ENCODE measurements around the gene IRX6. TPM values are rescaled to one million over a fixed set of nuclear protein-coding genes. Genes with fewer than 3 reads are reported as not detected.

Gene IRX6
- total RNA-seq (2022) (not detected in 2 replicates), Bru-seq, nascent RNA (not detected), BruChase-seq, experiment 1, labeled RNA remaining after a 2-hour chase (not detected), BruChase-seq, experiment 2, labeled RNA remaining after a 6-hour chase (not detected)
- long read RNA-seq = 0 reads

DNA sequence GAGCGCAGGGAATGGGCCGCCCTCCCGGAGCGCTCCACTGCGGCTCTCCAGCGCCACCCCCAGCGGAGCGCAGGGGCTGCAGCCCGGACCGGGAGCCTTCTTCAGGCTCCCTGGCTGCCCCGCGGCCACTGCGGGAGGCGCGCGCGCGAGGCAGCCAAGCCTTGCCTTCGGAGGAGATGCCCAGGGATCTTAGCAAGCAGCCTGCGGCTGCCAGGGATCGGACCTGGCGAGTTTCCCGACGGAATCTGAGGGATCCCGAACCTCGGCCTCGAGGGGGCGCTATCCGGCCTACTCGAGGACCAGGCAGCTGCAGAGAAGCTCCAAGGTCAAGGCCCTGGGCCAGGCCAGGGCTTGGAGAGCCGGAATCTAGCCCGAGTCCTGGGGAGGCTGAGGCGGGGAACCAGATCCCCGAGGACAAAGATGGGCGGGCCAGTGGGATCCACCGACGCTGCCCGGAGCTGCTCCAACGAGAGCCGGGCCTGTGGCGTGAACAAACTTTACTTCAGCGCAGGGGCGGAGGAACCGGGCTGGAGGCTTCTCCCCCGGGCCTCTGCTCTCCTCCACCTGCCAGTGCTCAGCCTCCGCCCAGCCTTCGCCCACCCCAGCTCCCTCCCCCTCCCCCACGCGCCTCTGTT is at the start of gene IRX6:
Gene IRX6 (plus strand): TSS at position 567 of the 635 bp plus-strand sequence. CDS start 889 bp downstream, outside the sequence.
- no peaks in the 10 kb centered on the region for H3K4me1 Mint-ChIP-seq (ENCODE audit: low read depth, unreplicated experiment)
- no peak within 1 kb of the TSS for H3K4me3 Mint-ChIP-seq (ENCODE audit: unreplicated experiment)
- H3K27ac Mint-ChIP-seq (ENCODE audit: unreplicated experiment) = no peak within 1 kb of the TSS
- POLR2A ChIA-PET = no interaction called here
- Histone ChIP-seq H3K27me3 (replicated peaks; ENCODE audit: control insufficient read depth, insufficient read depth, low read length) (no peaks in the 10 kb centered on the region; the same call in 1 of the 2 replicates), H3K9me3 (no peaks in the 10 kb centered on the region), H3K4me1 (no peaks in the 10 kb centered on the region), H3K36me3 (ENCODE audit: control insufficient read depth, insufficient read depth, low read length) (no peaks in the 10 kb centered on the region), H3K4me3 (ENCODE audit: low read depth, low read length) (no peak within 1 kb of the TSS)
- CTCF ChIA-PET = no interaction called here
- no TSS peak for BruUV-seq (replicated peaks)
- no peaks in the 10 kb centered on the region for H3K36me3 Mint-ChIP-seq (ENCODE audit: insufficient read depth, unreplicated experiment)
- TF ChIP-seq, protein P1, sequence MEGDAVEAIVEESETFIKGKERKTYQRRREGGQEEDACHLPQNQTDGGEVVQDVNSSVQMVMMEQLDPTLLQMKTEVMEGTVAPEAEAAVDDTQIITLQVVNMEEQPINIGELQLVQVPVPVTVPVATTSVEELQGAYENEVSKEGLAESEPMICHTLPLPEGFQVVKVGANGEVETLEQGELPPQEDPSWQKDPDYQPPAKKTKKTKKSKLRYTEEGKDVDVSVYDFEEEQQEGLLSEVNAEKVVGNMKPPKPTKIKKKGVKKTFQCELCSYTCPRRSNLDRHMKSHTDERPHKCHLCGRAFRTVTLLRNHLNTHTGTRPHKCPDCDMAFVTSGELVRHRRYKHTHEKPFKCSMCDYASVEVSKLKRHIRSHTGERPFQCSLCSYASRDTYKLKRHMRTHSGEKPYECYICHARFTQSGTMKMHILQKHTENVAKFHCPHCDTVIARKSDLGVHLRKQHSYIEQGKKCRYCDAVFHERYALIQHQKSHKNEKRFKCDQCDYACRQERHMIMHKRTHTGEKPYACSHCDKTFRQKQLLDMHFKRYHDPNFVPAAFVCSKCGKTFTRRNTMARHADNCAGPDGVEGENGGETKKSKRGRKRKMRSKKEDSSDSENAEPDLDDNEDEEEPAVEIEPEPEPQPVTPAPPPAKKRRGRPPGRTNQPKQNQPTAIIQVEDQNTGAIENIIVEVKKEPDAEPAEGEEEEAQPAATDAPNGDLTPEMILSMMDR (IDR thresholded peaks at IDR 0.05; ENCODE audit: insufficient read depth in 1 of 2, low read depth in 1 of 2, low read length in 1 of 2, severe bottlenecking in 1 of 2, unreplicated experiment in 1 of 2) = peak in 1 of 2 experiments; percentile 31
- DNase-seq = no peak
- intact Hi-C loops (cut with micrococcal nuclease; ENCODE audit: unreplicated experiment) = no loop called here
- no peaks in the 10 kb centered on the region for H3K9me3 Mint-ChIP-seq (ENCODE audit: unreplicated experiment)
- peaks cover 7% of the 10 kb centered on the region for H3K27me3 Mint-ChIP-seq (ENCODE audit: insufficient read depth, unreplicated experiment)

DNA sequence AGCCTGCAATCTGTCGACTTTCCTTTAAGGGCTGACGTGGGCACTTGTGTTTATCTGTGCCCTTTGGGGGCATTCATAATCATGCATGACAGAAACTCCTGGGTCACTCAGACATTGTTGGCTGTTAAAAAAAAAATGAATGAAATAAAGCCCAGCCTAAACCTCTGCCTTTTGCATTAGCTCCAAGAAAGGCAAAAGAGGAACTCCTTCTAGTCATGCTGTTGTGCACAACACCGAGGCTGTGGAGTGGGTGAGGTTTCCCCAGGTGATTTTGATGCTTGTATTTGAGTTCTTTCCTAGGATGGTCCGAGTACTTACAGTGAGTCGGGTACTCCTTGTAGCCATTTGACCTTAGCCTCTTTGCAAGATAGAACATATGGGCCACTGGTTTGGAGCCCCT is 49.6 kb upstream of the IRX6 start:
- intact Hi-C loops (cut with micrococcal nuclease; ENCODE audit: unreplicated experiment) = no loop called here
- H3K4me3 Mint-ChIP-seq (ENCODE audit: unreplicated experiment) = no peak overlapping the region
- H3K9me3 Mint-ChIP-seq (ENCODE audit: unreplicated experiment) = peaks cover 4% of the 10 kb centered on the region
- Histone ChIP-seq H3K9me3 (no peaks in the 10 kb centered on the region), H3K36me3 (ENCODE audit: control insufficient read depth, insufficient read depth, low read length) (no peaks in the 10 kb centered on the region), H3K4me3 (ENCODE audit: low read depth, low read length) (no peak overlapping the region), H3K27me3 (replicated peaks; ENCODE audit: control insufficient read depth, insufficient read depth, low read length) (no peaks in the 10 kb centered on the region), H3K4me1 (no peaks in the 10 kb centered on the region)
- ChIA-PET POLR2A (no interaction called here), CTCF (no interaction called here)
- peaks cover 6% of the 10 kb centered on the region for H3K27me3 Mint-ChIP-seq (ENCODE audit: insufficient read depth, unreplicated experiment)
- no peaks in the 10 kb centered on the region for H3K4me1 Mint-ChIP-seq (ENCODE audit: low read depth, unreplicated experiment)
- BruUV-seq (replicated peaks) = no TSS peak
- no peak for DNase-seq
- H3K27ac Mint-ChIP-seq (ENCODE audit: unreplicated experiment) = no peak overlapping the region
- TF ChIP-seq, protein P1 (IDR thresholded peaks at IDR 0.05; ENCODE audit: insufficient read depth in 1 of 2, low read depth in 1 of 2, low read length in 1 of 2, severe bottlenecking in 1 of 2, unreplicated experiment in 1 of 2) = no peak
- H3K36me3 Mint-ChIP-seq (ENCODE audit: insufficient read depth, unreplicated experiment) = no peaks in the 10 kb centered on the region

DNA sequence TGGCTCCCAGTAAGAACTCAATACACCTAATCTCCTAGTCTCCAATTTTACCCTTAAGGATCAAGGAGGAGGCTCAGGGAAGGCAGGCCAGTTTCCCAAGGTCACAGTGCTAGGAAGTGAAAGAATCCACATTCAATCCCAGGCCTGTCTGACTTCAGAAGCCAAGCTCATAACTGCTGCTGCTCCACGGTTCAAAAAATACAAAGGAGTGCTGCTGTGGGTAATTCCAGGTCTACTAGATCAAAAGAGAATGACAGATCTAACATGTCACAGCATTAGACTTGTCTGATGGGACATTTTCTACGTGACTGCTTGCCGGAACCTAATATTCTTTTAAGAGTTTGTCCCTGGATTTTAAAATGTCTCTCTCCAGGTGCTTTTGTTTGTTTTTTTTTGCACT is 48.8 kb upstream of the IRX6 start:
- H3K27me3 Mint-ChIP-seq (ENCODE audit: insufficient read depth, unreplicated experiment) = peaks cover 6% of the 10 kb centered on the region
- H3K36me3 Mint-ChIP-seq (ENCODE audit: insufficient read depth, unreplicated experiment) = no peaks in the 10 kb centered on the region
- H3K36me3 ChIP-seq (ENCODE audit: control insufficient read depth, insufficient read depth, low read length) = no peaks in the 10 kb centered on the region
- H3K27ac Mint-ChIP-seq (ENCODE audit: unreplicated experiment) = no peak overlapping the region
- CTCF ChIA-PET = no interaction called here
- no peaks in the 10 kb centered on the region for H3K27me3 ChIP-seq (replicated peaks; ENCODE audit: control insufficient read depth, insufficient read depth, low read length)
- no peaks in the 10 kb centered on the region for H3K4me1 Mint-ChIP-seq (ENCODE audit: low read depth, unreplicated experiment)
- POLR2A ChIA-PET = no interaction called here
- DNase-seq = no peak
- TF ChIP-seq, protein P1 (IDR thresholded peaks at IDR 0.05; ENCODE audit: insufficient read depth in 1 of 2, low read depth in 1 of 2, low read length in 1 of 2, severe bottlenecking in 1 of 2, unreplicated experiment in 1 of 2) = no peak
- no peaks in the 10 kb centered on the region for H3K9me3 Mint-ChIP-seq (ENCODE audit: unreplicated experiment)
- intact Hi-C loops (cut with micrococcal nuclease; ENCODE audit: unreplicated experiment) = no loop called here
- no TSS peak for BruUV-seq (replicated peaks)
- no peaks in the 10 kb centered on the region for H3K9me3 ChIP-seq
- H3K4me1 ChIP-seq = no peaks in the 10 kb centered on the region
- H3K4me3 Mint-ChIP-seq (ENCODE audit: unreplicated experiment) = no peak overlapping the region
- H3K4me3 ChIP-seq (ENCODE audit: low read depth, low read length) = no peak overlapping the region

All from Caco-2 (cell line).